GM12873 (cell line): Measurements from ENCODE around the gene DUOX1.

ENCODE experiments used
- TF ChIP-seq, protein P1 (sequence below): IDR thresholded peaks from 2 replicates; pipeline ENCODE4 v1.5.1; 2012; ENCODE audit warnings: low read depth, mild to moderate bottlenecking, moderate library complexity, low read length, control low read depth; ENCODE audit not compliant: insufficient read depth; ENCODE audit errors: missing control alignments

The DUOX1 gene

DNA sequence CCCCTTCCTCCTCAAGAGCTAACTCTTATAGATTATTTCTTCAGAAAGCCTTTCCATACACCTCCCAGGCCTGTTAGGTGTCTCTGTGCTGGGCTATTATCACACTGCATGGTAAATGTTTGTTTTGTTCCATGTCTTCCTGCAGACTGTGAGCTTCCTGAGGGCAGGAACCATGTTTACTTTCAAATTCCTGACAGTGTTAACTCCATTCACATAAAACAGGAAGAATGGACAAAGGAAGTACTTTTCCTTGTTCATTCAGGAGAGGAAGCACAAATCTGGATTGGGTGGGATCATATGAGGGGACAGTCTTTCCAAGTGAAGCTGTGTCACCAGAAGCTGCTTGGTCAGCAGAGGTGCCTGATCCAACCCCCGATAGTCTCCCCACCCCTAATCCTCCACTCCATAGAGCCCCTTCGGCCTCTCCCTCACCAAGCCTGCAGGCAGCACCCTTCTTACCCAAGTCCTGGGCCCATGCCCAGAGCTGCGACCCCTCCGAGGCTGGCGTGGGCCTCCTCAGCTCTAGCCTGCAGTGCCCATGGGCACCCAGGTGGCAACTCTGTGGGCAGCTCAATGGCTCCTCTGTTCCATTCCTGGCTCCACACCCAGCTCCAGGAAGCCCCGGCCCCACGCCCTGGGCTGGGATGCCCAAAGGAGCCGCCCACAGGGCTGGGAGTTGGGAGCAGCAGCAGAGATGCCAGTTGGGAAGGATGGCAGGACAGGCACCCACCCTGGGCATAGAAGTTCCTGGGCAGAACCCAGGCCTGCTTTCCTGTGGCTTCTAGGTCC is 51.0 kb downstream of the DUOX1 start:
- TF ChIP-seq, protein P1, sequence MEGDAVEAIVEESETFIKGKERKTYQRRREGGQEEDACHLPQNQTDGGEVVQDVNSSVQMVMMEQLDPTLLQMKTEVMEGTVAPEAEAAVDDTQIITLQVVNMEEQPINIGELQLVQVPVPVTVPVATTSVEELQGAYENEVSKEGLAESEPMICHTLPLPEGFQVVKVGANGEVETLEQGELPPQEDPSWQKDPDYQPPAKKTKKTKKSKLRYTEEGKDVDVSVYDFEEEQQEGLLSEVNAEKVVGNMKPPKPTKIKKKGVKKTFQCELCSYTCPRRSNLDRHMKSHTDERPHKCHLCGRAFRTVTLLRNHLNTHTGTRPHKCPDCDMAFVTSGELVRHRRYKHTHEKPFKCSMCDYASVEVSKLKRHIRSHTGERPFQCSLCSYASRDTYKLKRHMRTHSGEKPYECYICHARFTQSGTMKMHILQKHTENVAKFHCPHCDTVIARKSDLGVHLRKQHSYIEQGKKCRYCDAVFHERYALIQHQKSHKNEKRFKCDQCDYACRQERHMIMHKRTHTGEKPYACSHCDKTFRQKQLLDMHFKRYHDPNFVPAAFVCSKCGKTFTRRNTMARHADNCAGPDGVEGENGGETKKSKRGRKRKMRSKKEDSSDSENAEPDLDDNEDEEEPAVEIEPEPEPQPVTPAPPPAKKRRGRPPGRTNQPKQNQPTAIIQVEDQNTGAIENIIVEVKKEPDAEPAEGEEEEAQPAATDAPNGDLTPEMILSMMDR, result no peak

DNA sequence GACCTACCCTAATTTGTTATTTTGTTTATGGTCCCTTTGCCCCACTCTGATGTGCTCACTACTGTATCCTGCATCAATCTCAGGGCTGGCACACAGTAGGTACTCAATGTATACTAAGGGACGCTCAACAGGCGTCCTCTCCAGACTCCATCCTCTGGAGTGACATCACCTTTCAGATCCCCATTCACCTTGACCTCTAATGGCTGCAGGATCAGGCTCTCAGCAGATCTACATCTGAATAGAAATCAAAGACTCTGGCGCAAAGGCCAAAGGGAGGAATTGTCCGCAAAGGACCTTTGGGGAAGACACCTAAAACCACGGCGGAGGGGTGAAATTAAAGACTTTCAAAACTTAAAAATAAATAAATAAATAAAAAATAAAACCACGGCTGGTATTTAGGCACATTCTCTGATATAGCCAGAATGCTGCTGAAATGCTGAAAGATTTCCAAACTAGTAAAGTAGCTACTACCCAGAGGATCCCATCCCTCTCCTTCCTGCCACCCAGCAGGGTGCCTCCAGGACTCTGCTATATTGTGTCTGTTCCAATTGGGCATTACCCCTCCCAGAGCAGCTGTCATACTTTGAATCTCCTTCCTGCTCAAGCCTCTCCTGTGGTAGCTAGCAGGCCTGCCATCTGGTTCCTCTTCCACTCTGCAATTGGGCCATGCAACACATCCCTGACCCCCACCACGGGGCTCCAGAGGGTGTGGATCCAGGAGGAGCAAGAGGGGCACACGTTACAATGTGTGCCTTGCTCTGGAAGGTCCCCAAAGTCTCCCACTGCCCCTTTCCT is 51.9 kb downstream of the DUOX1 start:
- TF ChIP-seq, protein P1, result no peak

DNA sequence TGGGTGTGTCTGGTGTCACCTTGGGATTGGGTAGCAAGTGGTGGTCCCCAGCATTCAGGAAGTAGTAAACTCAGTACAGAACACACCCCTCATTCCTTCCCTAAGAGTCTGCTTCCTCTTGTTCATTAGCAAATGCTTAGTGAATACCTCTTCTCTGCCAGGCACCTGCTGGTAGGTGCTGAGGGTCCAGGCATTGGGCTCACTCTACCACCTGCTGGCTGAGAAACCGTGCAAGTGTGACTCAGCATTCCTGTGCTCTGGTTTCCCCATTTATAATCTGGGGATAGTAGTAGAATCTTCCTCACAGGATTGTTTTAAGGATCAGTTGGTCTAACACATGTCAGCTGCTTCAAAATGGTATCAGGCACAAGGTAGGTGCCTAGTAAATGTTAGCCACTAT is 53.2 kb downstream of the DUOX1 start:
- TF ChIP-seq, protein P1, result no peak

DNA sequence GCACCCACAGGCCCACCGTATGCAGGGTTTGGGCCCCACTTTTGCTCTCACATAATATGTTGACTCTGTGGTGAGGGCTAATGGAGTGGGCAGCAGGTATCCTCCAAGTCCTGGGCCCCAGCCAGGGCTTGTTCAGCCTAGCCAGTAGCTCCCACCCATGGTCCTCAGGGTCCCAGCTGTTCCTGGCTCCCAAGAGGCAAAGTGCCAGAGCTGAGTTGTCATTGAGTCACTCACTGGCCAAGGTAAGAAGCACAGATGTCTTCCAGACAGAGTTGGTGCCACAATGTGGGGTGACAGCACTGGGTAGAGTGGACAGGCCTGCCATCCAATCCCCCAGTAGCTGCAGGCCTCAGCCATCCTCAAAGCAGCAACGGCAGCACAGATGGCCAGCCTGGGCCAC is 53.7 kb downstream of the DUOX1 start:
- TF ChIP-seq, protein P1, result no peak

DNA sequence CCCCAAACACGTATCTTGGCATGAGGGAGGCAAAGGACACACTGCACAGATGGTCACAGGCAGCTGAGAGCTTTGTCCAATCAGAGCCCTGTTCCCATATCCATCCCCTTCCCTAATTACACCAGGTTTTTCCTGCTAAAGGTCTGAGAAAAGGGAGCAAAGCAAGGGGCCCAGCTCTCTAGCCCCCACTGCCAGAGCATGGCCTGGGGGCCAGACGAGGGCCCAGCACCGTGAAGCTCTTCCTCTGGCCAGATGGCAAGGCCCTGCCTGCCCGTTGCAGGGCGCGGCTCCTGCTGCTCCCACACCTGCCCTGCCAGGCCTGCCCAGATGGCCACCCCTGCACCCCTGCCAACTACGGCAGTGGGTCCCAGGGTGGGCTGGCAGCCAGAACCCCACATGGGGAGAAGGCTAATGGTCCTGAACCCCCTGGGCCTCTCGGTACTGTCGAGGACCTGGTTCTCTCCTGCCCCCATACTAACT is 54.8 kb downstream of the DUOX1 start:
- TF ChIP-seq, protein P1, result no peak

DNA sequence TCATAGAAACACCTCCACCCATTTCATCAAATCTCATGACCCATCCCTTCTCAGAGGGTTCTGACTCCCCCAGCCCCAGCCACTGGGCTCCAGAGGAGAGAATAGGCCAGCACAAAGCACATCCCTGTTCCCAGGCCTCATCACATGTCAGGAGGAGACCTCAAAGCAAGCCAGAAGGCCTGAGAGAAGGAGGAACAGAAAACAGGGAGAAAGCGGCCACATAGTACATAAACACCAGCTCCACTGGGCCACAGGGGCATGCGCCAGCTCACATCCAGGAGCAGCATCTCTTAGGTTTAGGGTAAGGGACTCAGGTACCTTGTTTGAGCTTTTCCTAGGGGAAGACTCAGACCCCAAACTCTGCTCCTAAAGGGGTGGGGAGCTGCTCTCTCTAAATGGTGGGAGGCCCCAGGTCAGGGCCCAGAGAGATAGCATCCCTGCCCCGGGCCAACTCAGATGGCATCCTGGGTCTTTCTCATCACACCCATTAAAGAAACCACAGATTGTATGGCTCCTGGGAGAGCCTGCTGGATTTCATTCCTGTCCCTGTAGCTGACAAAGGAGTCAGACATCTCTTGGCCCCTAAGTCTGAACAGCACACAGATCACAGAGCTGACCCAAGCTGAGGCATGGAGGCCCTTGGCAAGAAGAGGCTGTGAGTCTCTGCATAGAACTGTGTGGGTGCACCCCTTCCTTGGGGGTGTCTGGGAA is 55.4 kb downstream of the DUOX1 start:
- TF ChIP-seq, protein P1, result no peak
